Gastroesophageal sphincter (tissue), 4 donors: Measurements from ENCODE around the gene LAMA2. TPM values are rescaled to one million over a fixed set of nuclear protein-coding genes. Genes with fewer than 3 reads are reported as not detected.

Experiments used
- ATAC-seq: fragments of 150-250 bp; one replicate; pipeline ENCODE4 v1.9.1; 2016; ENCODE audit warnings: mild to moderate bottlenecking, moderate library complexity
- H3K27ac ChIP-seq, 4 donors: fragments of 200-600 bp; sonication (generic) in 3 of 4; 1 replicate in 3 of 4; 2 replicates in 1 of 4; pipeline ENCODE4 v1.5.1; 2016 to 2019
- H3K27me3 ChIP-seq: fragments of 200-600 bp; sonication (generic); one replicate; pipeline ENCODE4 v1.5.1; 2019
- H3K36me3 ChIP-seq, 2 donors: fragments of 200-600 bp; sonication (generic); one replicate each; pipeline ENCODE4 v1.5.1; 2019; ENCODE audit warnings: control low read depth in 1 of 2
- H3K4me1 ChIP-seq, 3 donors: fragments of 200-600 bp; sonication (generic); 1 replicate in 2 of 3; 2 replicates in 1 of 3; pipeline ENCODE4 v1.5.1; 2016 to 2019; ENCODE audit warnings: control low read depth in 2 of 3
- H3K4me3 ChIP-seq, 2 donors: fragments of 200-600 bp; sonication (generic); one replicate each; pipeline ENCODE4 v1.5.1; 2019; ENCODE audit warnings: mild to moderate bottlenecking in 1 of 2, moderate library complexity in 1 of 2
- H3K9me3 ChIP-seq, 3 donors: fragments of 200-600 bp; sonication (generic); one replicate each; pipeline ENCODE4 v1.5.1; 2017 to 2019; ENCODE audit warnings: control low read depth in 2 of 3
- EP300 ChIP-seq: sonication (generic); formaldehyde crosslinking; IDR thresholded peaks from one replicate; pipeline ENCODE4 v1.6.1; 2017; ENCODE audit warnings: antibody characterized with exemption, mild to moderate bottlenecking
- POLR2A ChIP-seq, 2 donors: fragments of 450-650 bp; IDR thresholded peaks; one replicate each; pipeline ENCODE4 v1.6.1; 2017; ENCODE audit warnings: antibody characterized with exemption in 2 of 2, mild to moderate bottlenecking in 2 of 2, moderate library complexity in 1 of 2
- POLR2AphosphoS5 ChIP-seq: sonication (generic); formaldehyde crosslinking; IDR thresholded peaks from one replicate; pipeline ENCODE4 v1.6.1; 2017; ENCODE audit warnings: antibody characterized with exemption
- WGBS, 2 donors: methylation state at CpG; one replicate each; pipeline ENCODE4 v1.1.5; 2018; ENCODE audit warnings: low coverage in 1 of 2; 5-methylcytosine and 5-hydroxymethylcytosine counted together
- total RNA-seq, 4 donors: library from RNA; depleted of rRNA; stranded (reverse); fragments of >200 nt; gene quantifications; one replicate each; pipeline ENCODE4 v1.1.0, GENCODE V29; 2016
- TF ChIP-seq, protein P1 (sequence below), 4 experiments: fragments of 200-600 bp in 2 of 4; fragments of 450-650 bp in 2 of 4; sonication (generic) in 1 of 4; IDR thresholded peaks; one replicate each; pipeline ENCODE4 v1.5.1; 2017 to 2019; ENCODE audit warnings: antibody characterized with exemption in 4 of 4, mild to moderate bottlenecking in 2 of 4, moderate library complexity in 2 of 4

Gene LAMA2
- total RNA-seq, 4 donors from 2014 or later: 103 to 199 (median 153) TPM

DNA sequence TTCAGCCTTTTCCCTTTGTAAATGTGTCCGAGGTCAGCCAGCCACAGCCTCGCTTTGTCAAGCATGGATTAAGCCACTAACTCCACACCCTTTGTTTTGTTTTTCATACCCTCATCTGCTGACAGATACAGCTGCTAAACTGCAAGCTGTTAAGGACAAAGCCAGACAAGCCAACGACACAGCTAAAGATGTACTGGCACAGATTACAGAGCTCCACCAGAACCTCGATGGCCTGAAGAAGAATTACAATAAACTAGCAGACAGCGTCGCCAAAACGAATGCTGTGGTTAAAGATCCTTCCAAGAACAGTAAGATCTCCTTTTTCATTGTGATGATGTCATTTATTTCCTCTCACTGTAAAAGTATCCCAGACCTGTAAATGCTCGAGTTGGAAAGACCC lies 557.8 kb downstream of the LAMA2 start:
- Histone ChIP-seq H3K27ac (no peak overlapping the region), H3K27me3 (no peaks in the 10 kb centered on the region), H3K4me3 (no peak overlapping the region), H3K4me1 (no peaks in the 10 kb centered on the region), H3K36me3 (no peaks in the 10 kb centered on the region), H3K9me3 (no peaks in the 10 kb centered on the region)
- TF ChIP-seq POLR2AphosphoS5 (no peak), EP300 (no peak), POLR2A (IDR thresholded peaks at IDR 0.05) (no peak)
- TF ChIP-seq, protein P1, sequence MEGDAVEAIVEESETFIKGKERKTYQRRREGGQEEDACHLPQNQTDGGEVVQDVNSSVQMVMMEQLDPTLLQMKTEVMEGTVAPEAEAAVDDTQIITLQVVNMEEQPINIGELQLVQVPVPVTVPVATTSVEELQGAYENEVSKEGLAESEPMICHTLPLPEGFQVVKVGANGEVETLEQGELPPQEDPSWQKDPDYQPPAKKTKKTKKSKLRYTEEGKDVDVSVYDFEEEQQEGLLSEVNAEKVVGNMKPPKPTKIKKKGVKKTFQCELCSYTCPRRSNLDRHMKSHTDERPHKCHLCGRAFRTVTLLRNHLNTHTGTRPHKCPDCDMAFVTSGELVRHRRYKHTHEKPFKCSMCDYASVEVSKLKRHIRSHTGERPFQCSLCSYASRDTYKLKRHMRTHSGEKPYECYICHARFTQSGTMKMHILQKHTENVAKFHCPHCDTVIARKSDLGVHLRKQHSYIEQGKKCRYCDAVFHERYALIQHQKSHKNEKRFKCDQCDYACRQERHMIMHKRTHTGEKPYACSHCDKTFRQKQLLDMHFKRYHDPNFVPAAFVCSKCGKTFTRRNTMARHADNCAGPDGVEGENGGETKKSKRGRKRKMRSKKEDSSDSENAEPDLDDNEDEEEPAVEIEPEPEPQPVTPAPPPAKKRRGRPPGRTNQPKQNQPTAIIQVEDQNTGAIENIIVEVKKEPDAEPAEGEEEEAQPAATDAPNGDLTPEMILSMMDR (IDR thresholded peaks at IDR 0.05): no peak
- ATAC-seq: no peak
- WGBS, 2 donors: 23 to 30% methylated on average over 7 to 8 of the region's 8 CpGs

DNA sequence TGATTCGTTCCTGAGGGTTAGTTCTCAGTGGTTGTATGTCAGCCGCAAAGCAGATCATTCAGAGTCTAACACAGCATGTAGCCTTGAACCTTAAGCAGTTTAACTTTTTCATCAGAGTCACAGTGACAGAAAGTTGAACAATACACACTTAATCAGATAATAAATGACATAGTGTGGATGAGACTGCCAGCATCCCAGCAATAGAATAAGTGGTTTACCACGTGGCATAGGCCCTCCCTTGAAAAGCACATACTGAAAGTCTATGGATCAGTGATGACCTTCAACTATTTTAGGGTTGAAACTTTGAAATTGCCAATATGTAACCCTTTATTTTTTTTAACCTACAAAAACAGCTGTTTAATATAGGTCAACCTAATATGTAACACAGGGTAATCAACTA lies 561.7 kb downstream of the LAMA2 start:
- Histone ChIP-seq H3K27ac (no peak overlapping the region), H3K4me1 (no peaks in the 10 kb centered on the region), H3K9me3 (no peaks in the 10 kb centered on the region), H3K27me3 (no peaks in the 10 kb centered on the region), H3K4me3 (no peak overlapping the region), H3K36me3 (no peaks in the 10 kb centered on the region)
- 72 to 80% methylated on average over 3 of the region's 3 CpGs for WGBS, 2 donors
- TF ChIP-seq, protein P1 (IDR thresholded peaks at IDR 0.05): no peak
- TF ChIP-seq POLR2A (IDR thresholded peaks at IDR 0.05) (no peak), POLR2AphosphoS5 (no peak), EP300 (no peak)
- ATAC-seq: no peak

DNA sequence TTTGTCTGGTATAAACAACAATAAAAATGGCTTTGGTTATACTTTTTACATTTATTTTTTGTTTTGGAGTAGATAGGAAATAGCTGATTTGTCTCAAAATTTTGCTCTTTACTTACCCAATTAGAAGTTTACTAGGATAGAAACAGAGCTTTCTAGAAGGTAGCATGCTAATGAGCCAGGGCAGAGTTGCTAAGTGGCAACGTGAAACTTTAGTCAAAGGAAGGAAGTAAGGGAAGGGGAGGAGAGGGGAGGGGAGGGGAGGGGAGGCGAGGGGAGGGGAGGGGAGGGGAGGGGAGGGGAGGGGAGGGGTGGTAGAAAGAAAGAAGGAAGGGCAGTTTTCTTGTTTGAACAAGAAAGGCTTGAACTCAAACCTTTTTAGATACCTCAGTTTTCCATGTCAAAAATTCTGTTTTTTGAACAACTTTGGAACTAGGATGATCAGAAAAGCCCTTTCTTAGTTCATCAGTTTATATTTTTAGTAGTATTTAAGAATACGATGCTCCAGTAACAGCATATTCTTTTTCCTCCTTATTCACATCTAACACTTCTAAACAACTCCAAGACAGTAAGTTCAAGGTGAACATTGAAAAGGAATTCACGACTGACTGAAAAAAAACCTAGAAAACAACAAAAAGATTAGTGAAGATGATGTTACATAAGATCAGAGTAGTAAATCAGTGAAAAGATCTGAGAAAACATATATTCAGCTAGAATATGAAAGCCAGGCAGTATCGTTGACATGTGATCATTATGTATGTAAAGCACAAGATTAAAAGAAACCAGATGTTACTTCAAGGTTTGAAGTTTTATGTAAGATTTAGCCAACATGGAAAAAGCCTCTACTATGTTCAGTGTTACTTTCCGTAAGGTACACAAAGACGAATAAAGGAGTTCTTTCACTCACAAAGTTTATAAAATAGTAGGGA lies 563.6 kb downstream of the LAMA2 start:
- TF ChIP-seq POLR2A (IDR thresholded peaks at IDR 0.05): no peak
- no peak for TF ChIP-seq POLR2AphosphoS5
- TF ChIP-seq, protein P1 (IDR thresholded peaks at IDR 0.05): no peak
- no peak for TF ChIP-seq EP300
- H3K4me3 ChIP-seq: no peak overlapping the region
- WGBS, 2 donors: 54 to 59% methylated on average over 5 to 6 of the region's 7 CpGs
- H3K27ac ChIP-seq: no peak overlapping the region
- no peaks in the 10 kb centered on the region for H3K27me3 ChIP-seq
- ATAC-seq: no peak
- no peaks in the 10 kb centered on the region for H3K36me3 ChIP-seq
- H3K9me3 ChIP-seq: no peaks in the 10 kb centered on the region
- no peaks in the 10 kb centered on the region for H3K4me1 ChIP-seq

DNA sequence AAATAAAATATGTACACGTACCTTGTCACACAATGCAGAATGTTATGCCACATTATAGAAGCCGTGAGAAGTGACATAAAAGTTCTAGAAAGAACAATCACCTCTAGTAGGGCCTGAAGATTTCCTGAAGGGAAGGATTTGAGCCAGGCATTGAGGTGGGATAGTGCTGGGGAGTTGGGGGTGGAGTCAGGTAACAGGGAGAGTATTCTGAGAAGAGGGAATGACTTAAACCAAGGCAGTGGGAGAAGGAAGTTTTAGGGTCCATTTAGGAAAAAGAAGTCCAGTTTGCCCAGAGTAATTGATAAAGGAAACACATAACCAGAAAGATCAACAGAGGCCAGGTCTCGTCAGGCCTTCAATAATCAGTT lies 564.2 kb downstream of the LAMA2 start:
- WGBS, 2 donors: 47 to 54% methylated on average over 3 of the region's 3 CpGs
- no peak overlapping the region for H3K4me3 ChIP-seq
- no peak for TF ChIP-seq POLR2AphosphoS5
- TF ChIP-seq, protein P1 (IDR thresholded peaks at IDR 0.05): no peak
- TF ChIP-seq POLR2A (IDR thresholded peaks at IDR 0.05): no peak
- TF ChIP-seq EP300: no peak
- no peaks in the 10 kb centered on the region for H3K9me3 ChIP-seq
- no peak overlapping the region for H3K27ac ChIP-seq
- no peaks in the 10 kb centered on the region for H3K36me3 ChIP-seq
- no peaks in the 10 kb centered on the region for H3K27me3 ChIP-seq
- H3K4me1 ChIP-seq: no peaks in the 10 kb centered on the region
- ATAC-seq: no peak

DNA sequence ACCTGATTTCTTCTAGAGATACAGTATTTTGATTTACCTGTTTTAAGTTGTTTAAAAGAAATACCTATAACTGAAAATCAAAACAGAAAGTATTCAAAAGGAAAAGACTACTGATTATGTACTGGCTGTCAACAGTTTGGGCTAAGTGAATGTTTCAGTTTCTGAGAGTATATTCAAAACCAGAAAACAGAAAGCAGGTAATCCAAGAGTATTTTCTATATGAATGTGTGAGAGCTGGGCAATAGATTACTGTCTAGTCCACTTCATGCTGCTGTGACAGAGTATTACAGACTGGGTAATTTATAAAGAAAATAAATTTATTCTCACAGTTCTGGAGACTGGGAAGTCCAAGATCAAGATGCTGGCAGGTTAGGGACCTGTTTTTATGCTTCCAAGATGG lies 566.0 kb downstream of the LAMA2 start:
- Histone ChIP-seq H3K4me3 (no peak overlapping the region), H3K36me3 (no peaks in the 10 kb centered on the region), H3K4me1 (no peaks in the 10 kb centered on the region), H3K27ac (no peak overlapping the region), H3K27me3 (no peaks in the 10 kb centered on the region), H3K9me3 (no peaks in the 10 kb centered on the region)
- TF ChIP-seq EP300 (no peak), POLR2A (IDR thresholded peaks at IDR 0.05) (no peak), POLR2AphosphoS5 (no peak)
- TF ChIP-seq, protein P1 (IDR thresholded peaks at IDR 0.05): no peak
- no peak for ATAC-seq
